Thyroid gland (tissue), 4 donors: ENCODE measurements around the gene RAB11FIP3.

Experiments used
- POLR2A ChIP-seq, 2 donors: fragments of 450-650 bp; IDR thresholded peaks; one replicate each; pipeline ENCODE4 v1.6.1; 2017; ENCODE audit warnings: antibody characterized with exemption in 2 of 2, mild to moderate bottlenecking in 2 of 2, moderate library complexity in 1 of 2
- TF ChIP-seq, protein P1 (sequence below), 6 experiments: fragments of 200-600 bp in 3 of 6; fragments of 450-650 bp in 3 of 6; sonication (generic) in 3 of 6; IDR thresholded peaks; one replicate each; pipeline ENCODE4 v1.5.1; 2016 to 2019; ENCODE audit warnings: antibody characterized with exemption in 6 of 6, mild to moderate bottlenecking in 2 of 6, inconsistent platforms in 1 of 6, moderate library complexity in 1 of 6

DNA sequence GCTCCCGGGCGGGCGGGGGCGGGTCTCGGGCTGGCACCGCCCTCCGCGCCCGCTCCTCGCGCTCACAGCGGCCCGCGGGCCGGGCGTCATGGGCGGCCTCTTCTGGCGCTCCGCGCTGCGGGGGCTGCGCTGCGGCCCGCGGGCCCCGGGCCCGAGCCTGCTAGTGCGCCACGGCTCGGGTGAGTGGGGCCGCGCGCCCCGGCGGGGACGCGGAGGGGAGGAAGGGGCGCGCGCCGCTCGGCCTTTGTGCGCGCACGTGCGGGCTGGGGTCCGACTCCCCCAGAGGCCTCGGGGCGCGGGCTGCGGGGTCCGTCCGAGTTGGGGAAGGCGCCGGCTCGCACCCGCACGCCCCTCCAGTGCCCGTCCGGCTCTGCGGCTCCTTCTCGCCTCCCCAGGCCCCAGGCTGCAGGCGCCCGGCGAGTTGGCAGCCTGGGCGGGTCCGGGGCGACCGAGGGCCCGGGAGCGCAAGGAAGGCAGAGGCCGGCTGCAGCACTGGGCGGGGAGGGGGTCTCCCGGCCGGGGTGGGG, 28.3 kb upstream of the RAB11FIP3 start, which contains the start of gene NME4:
- TF ChIP-seq POLR2A (IDR thresholded peaks at IDR 0.05): peak in 1 of 2 donors; percentile 32
- TF ChIP-seq, protein P1, sequence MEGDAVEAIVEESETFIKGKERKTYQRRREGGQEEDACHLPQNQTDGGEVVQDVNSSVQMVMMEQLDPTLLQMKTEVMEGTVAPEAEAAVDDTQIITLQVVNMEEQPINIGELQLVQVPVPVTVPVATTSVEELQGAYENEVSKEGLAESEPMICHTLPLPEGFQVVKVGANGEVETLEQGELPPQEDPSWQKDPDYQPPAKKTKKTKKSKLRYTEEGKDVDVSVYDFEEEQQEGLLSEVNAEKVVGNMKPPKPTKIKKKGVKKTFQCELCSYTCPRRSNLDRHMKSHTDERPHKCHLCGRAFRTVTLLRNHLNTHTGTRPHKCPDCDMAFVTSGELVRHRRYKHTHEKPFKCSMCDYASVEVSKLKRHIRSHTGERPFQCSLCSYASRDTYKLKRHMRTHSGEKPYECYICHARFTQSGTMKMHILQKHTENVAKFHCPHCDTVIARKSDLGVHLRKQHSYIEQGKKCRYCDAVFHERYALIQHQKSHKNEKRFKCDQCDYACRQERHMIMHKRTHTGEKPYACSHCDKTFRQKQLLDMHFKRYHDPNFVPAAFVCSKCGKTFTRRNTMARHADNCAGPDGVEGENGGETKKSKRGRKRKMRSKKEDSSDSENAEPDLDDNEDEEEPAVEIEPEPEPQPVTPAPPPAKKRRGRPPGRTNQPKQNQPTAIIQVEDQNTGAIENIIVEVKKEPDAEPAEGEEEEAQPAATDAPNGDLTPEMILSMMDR (IDR thresholded peaks at IDR 0.05): no peak
